Neural cell (in vitro differentiated cells): ENCODE measurements around the gene STAT4. TPM values are rescaled to one million over a fixed set of nuclear protein-coding genes. Genes with fewer than 3 reads are reported as not detected.

Experiments used
- H2AFZ ChIP-seq: fragments of 200-600, 300-800 bp; sonication (generic), shearing (Covaris generic); 2 replicates; pipeline ENCODE4 v1.6.0; 2014; ENCODE audit warnings: low read depth, mild to moderate bottlenecking, antibody characterized with exemption, low read length, moderate library complexity
- H3F3A ChIP-seq: fragments of 200-600 bp; shearing (Covaris generic); 2 replicates; pipeline ENCODE4 v1.6.1; 2016; ENCODE audit warnings: mild to moderate bottlenecking, moderate library complexity, mixed read lengths, antibody characterized with exemption, low read length; ENCODE audit not compliant: insufficient read depth, poor library complexity, severe bottlenecking
- H3K27ac ChIP-seq: fragments of 200-600, 300-800 bp; sonication (generic), shearing (Covaris generic); 2 replicates; pipeline ENCODE4 v1.5.1; 2014; ENCODE audit warnings: mild to moderate bottlenecking, low read length, moderate library complexity
- H3K27me3 ChIP-seq: fragments of 300-800, 200-600 bp; sonication (generic), shearing (Covaris generic); 2 replicates; pipeline ENCODE4 v1.6.0; 2014; ENCODE audit warnings: mild to moderate bottlenecking, low read depth, low read length, moderate library complexity; ENCODE audit not compliant: insufficient read depth
- H3K36me3 ChIP-seq: fragments of 300-800, 200-600 bp; sonication (generic), shearing (Covaris generic); 2 replicates; pipeline ENCODE4 v1.5.1; 2014; ENCODE audit warnings: mild to moderate bottlenecking, antibody characterized with exemption, low read length, moderate library complexity; ENCODE audit not compliant: insufficient read depth
- H3K4me2 ChIP-seq: fragments of 300-800, 200-600 bp; sonication (generic), shearing (Covaris generic); 2 replicates; pipeline ENCODE4 v1.6.0; 2014; ENCODE audit warnings: mild to moderate bottlenecking, low read length
- H3K4me3 ChIP-seq: fragments of 300-800, 200-600 bp; sonication (generic), shearing (Covaris generic); 2 replicates; pipeline ENCODE4 v1.5.1; 2014; ENCODE audit warnings: mild to moderate bottlenecking, low read length, moderate library complexity
- H3K79me2 ChIP-seq: fragments of 200-600 bp; shearing (Covaris generic); replicated peaks from 2 replicates; pipeline ENCODE4 v1.6.0; 2014; ENCODE audit warnings: mild to moderate bottlenecking, low read length, moderate library complexity; ENCODE audit not compliant: insufficient read depth
- H3K9ac ChIP-seq: fragments of 300-800, 200-600 bp; sonication (generic), shearing (Covaris generic); 2 replicates; pipeline ENCODE4 v1.6.1; 2016; ENCODE audit warnings: mild to moderate bottlenecking, low read length, mixed read lengths
- H3K9me2 ChIP-seq: fragments of 200-600 bp; shearing (Covaris generic); 2 replicates; pipeline ENCODE4 v1.6.1; 2016; ENCODE audit warnings: mild to moderate bottlenecking, low read length, mixed read lengths; ENCODE audit not compliant: insufficient read depth
- H3K9me3 ChIP-seq: fragments of 200-600, 300-800 bp; sonication (generic), shearing (Covaris generic); 2 replicates; pipeline ENCODE4 v1.6.1; 2016; ENCODE audit warnings: mild to moderate bottlenecking, mixed run types, low read length, moderate library complexity, mixed read lengths
- H4K20me1 ChIP-seq: fragments of 200-600 bp; shearing (Covaris generic); 2 replicates; pipeline ENCODE4 v1.6.1; 2016; ENCODE audit warnings: mild to moderate bottlenecking, mixed run types; ENCODE audit not compliant: insufficient read depth
- CTCF ChIP-seq: fragments of 450-650 bp; IDR thresholded peaks from 2 replicates; pipeline ENCODE4 v1.5.1; 2014; ENCODE audit warnings: antibody characterized with exemption, mild to moderate bottlenecking, moderate library complexity; ENCODE audit not compliant: poor library complexity, severe bottlenecking
- EP300 ChIP-seq: fragments of 450-650 bp; conservative IDR thresholded peaks from 2 replicates; pipeline ENCODE4 v1.6.1; 2014; ENCODE audit warnings: antibody characterized with exemption, mild to moderate bottlenecking, moderate library complexity; ENCODE audit not compliant: poor library complexity, severe bottlenecking
- EZH2 ChIP-seq: fragments of 200-600, 300-800 bp; shearing (Covaris generic), sonication (generic); IDR thresholded peaks from 2 replicates; pipeline ENCODE4 v1.6.1; 2014; ENCODE audit warnings: antibody characterized with exemption, low read length, borderline replicate concordance, mild to moderate bottlenecking; ENCODE audit not compliant: insufficient read depth, poor library complexity, severe bottlenecking
- MXI1 ChIP-seq: fragments of 450-650 bp; conservative IDR thresholded peaks from 2 replicates; pipeline ENCODE4 v1.6.1; 2014; ENCODE audit warnings: antibody characterized with exemption, mild to moderate bottlenecking; ENCODE audit not compliant: poor library complexity, severe bottlenecking
- POLR2AphosphoS5 ChIP-seq: IDR thresholded peaks from 2 replicates; pipeline ENCODE4 v1.6.1; 2012
- RAD21 ChIP-seq: fragments of 450-650 bp; conservative IDR thresholded peaks from 2 replicates; pipeline ENCODE4 v1.6.1; 2014; ENCODE audit warnings: antibody characterized with exemption, mild to moderate bottlenecking, moderate library complexity
- REST ChIP-seq: IDR thresholded peaks from 2 replicates; pipeline ENCODE4 v1.6.1; 2012; ENCODE audit warnings: borderline replicate concordance
- SMC3 ChIP-seq: fragments of 450-650 bp; conservative IDR thresholded peaks from 2 replicates; pipeline ENCODE4 v1.6.1; 2014; ENCODE audit warnings: antibody characterized with exemption, mild to moderate bottlenecking, moderate library complexity; ENCODE audit not compliant: poor library complexity
- TAF1 ChIP-seq: IDR thresholded peaks from 2 replicates; pipeline ENCODE4 v1.6.1; 2012; ENCODE audit warnings: low read depth
- polyA plus RNA-seq: library from polyadenylated mRNA; depleted of rRNA; stranded (reverse); fragments of >200 nt; gene quantifications from 2 replicates; pipeline ENCODE4 v1.2.3, GENCODE V29; 2014

STAT4 gene
- polyA plus RNA-seq, 1 donor from 2014 or later: 3.7 TPM

- Histone ChIP-seq H3K4me3 (no peak overlapping the region), H3K9me2 (no peaks in the 10 kb centered on the region), H3F3A (no peaks in the 10 kb centered on the region), H3K27ac (no peak overlapping the region), H2AFZ (no peak overlapping the region), H4K20me1 (no peaks in the 10 kb centered on the region), H3K9me3 (no peaks in the 10 kb centered on the region), H3K9ac (no peak overlapping the region), H3K36me3 (no peaks in the 10 kb centered on the region), H3K4me2 (no peak overlapping the region), H3K79me2 (no peaks in the 10 kb centered on the region), H3K27me3 (no peaks in the 10 kb centered on the region)
- no peak for TF ChIP-seq SMC3
- TF ChIP-seq POLR2AphosphoS5: no peak
- no peak for TF ChIP-seq EZH2
- no peak for TF ChIP-seq TAF1
Observed at GRCh38 chr2:191173206-191173605, 22.4 kb upstream of the STAT4 start.

GRCh38 chr2:191171708-191172355 lies 21.0 kb upstream of the STAT4 start:
- Histone ChIP-seq H3K79me2 (no peaks in the 10 kb centered on the region), H3K9me3 (no peaks in the 10 kb centered on the region), H3K4me2 (no peak overlapping the region), H4K20me1 (no peaks in the 10 kb centered on the region), H3K4me3 (no peak overlapping the region), H3F3A (no peaks in the 10 kb centered on the region), H2AFZ (no peak overlapping the region), H3K27me3 (no peaks in the 10 kb centered on the region), H3K9me2 (no peaks in the 10 kb centered on the region), H3K9ac (no peak overlapping the region), H3K27ac (no peak overlapping the region), H3K36me3 (no peaks in the 10 kb centered on the region)
- no peak for TF ChIP-seq EP300
- TF ChIP-seq TAF1: no peak
- no peak for TF ChIP-seq EZH2
- no peak for TF ChIP-seq RAD21
- no peak for TF ChIP-seq REST
- no peak for TF ChIP-seq POLR2AphosphoS5
- TF ChIP-seq MXI1: no peak
- no peak for TF ChIP-seq SMC3
- no peak for TF ChIP-seq CTCF
